ENCODE results near the gene AGPAT3. TPM values are rescaled to one million over a fixed set of nuclear protein-coding genes. Genes with fewer than 3 reads are reported as not detected.

AGPAT3 gene
- total and polyA plus RNA-seq, 9 donors: 11.6 to 42.1 (median 31.9) TPM

- H3K36me3 ChIP-seq: no peaks in the 10 kb centered on the region
- 93 to 97% (median 96%) methylated on average over 18 of the region's 18 CpGs for WGBS, 3 donors
- DNase-seq: no peak
These were observed 105.5 kb downstream of the AGPAT3 start for GRCh38 chr21:43970551-43970950.

DNA sequence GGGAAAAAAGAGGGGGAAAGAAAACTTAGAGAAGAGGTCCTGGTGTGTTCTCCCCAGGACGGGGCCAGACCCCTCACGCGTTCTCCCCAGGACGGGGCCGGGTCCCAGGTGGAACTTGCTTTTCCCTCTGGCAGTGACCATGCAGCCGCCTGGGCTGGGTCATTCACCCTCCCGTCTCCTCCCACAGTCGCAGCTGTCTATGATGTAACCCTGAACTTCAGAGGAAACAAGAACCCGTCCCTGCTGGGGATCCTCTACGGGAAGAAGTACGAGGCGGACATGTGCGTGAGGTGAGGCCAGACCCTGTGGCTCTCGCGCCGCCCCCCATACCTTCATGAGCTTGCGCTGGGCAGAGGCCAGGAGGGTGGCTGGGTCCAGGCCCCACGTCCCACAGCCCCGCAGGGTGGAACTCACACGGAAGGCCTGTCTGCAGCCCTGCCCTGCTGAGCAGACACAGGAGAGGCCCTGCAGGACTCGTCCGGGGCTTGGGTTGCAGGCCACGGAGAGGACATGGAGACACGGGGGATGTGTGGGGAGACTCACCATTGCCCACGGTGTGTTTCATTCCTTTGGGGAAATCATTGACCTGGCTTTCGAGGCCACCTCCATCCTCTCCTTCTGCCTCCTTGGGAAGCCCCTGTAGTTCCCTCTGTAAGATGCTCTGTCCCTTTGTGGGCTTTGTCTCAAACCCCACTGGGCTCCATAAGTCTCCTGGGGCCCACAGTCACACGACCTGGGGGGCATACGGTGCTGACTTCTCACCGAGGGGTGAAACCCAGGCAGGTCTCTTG lies 106.4 kb downstream of the AGPAT3 start:
- WGBS, 3 donors: 68 to 76% (median 73%) methylated on average over 27 to 29 of the region's 29 CpGs
- Histone ChIP-seq H3K4me3 (no peak overlapping the region), H3K4me1 (ENCODE audit: insufficient read depth) (peaks cover 9% of the 10 kb centered on the region), H3K36me3 (no peaks in the 10 kb centered on the region), H3K27me3 (no peaks in the 10 kb centered on the region), H3K27ac (peak overlapping the region in 1 of 2 donors; percentile 58), H3K9me3 (no peaks in the 10 kb centered on the region)
- no peak for DNase-seq
- no peak for TF ChIP-seq EP300 (IDR thresholded peaks at IDR 0.05)
- TF ChIP-seq CTCF (IDR thresholded peaks at IDR 0.05): no peak
- no peak for TF ChIP-seq POLR2A (IDR thresholded peaks at IDR 0.05)
- intact Hi-C loops (cut with DNase I): no loop called here

More at GRCh38 chr21:43970551-43970950, 105.5 kb downstream of the AGPAT3 start:
- TF ChIP-seq EP300 (IDR thresholded peaks at IDR 0.05): no peak
- TF ChIP-seq CTCF (IDR thresholded peaks at IDR 0.05): no peak
- no peak for TF ChIP-seq POLR2A (IDR thresholded peaks at IDR 0.05)
- H3K4me3 ChIP-seq: no peak overlapping the region
- peaks cover 9% of the 10 kb centered on the region for H3K4me1 ChIP-seq (ENCODE audit: insufficient read depth)
- intact Hi-C loops (cut with DNase I): no loop called here
- H3K9me3 ChIP-seq: no peaks in the 10 kb centered on the region
- no peak overlapping the region for H3K27ac ChIP-seq
- no peaks in the 10 kb centered on the region for H3K27me3 ChIP-seq

GRCh38 chr21:43971992-43972255 lies 106.9 kb downstream of the AGPAT3 start:
- 93 to 98% (median 95%) methylated on average over 11 of the region's 11 CpGs for WGBS, 3 donors
- no peak overlapping the region for H3K4me3 ChIP-seq

GRCh38 chr21:43972850-43973633 lies 108.0 kb downstream of the AGPAT3 start:
- Histone ChIP-seq H3K27ac (peak overlapping the region in 1 of 2 donors; percentile 58), H3K4me3 (no peak overlapping the region), H3K27me3 (no peaks in the 10 kb centered on the region), H3K9me3 (no peaks in the 10 kb centered on the region), H3K36me3 (no peaks in the 10 kb centered on the region), H3K4me1 (ENCODE audit: insufficient read depth) (peaks cover 9% of the 10 kb centered on the region)
- 26 to 41% (median 35%) methylated on average over 28 to 29 of the region's 29 CpGs for WGBS, 3 donors
- no peak for TF ChIP-seq EP300 (IDR thresholded peaks at IDR 0.05)
- TF ChIP-seq POLR2A (IDR thresholded peaks at IDR 0.05): no peak
- TF ChIP-seq CTCF (IDR thresholded peaks at IDR 0.05): no peak
- intact Hi-C loops (cut with DNase I): no loop called here
- peak in 4 of 5 donors; percentile 36 to 78 (median 50) for DNase-seq

More at GRCh38 chr21:43971992-43972255, 106.9 kb downstream of the AGPAT3 start:
- Histone ChIP-seq H3K4me1 (ENCODE audit: insufficient read depth) (peaks cover 9% of the 10 kb centered on the region), H3K27ac (peak overlapping the region in 1 of 2 donors; percentile 58), H3K27me3 (no peaks in the 10 kb centered on the region), H3K9me3 (no peaks in the 10 kb centered on the region), H3K36me3 (no peaks in the 10 kb centered on the region)
- DNase-seq: no peak
- intact Hi-C loops (cut with DNase I): no loop called here
- TF ChIP-seq EP300 (IDR thresholded peaks at IDR 0.05) (no peak), CTCF (IDR thresholded peaks at IDR 0.05) (no peak), POLR2A (IDR thresholded peaks at IDR 0.05) (no peak)

All from ovary (tissue), 9 donors.